Tibial nerve (tissue), 4 donors: ENCODE measurements around the gene LTBP1. TPM values are rescaled to one million over a fixed set of nuclear protein-coding genes. Genes with fewer than 3 reads are reported as not detected.

Source experiments
- DNase-seq, 2 donors: peaks; one replicate each; pipeline ENCODE4 v3.0.0-alpha.2; 2019; ENCODE audit warnings: low spot score in 2 of 2
- H3K27ac ChIP-seq, 4 donors: fragments of 200-600 bp; sonication (generic) in 3 of 4; one replicate each; pipeline ENCODE4 v1.5.1; 2017 to 2019; ENCODE audit warnings: mild to moderate bottlenecking in 1 of 4
- H3K27me3 ChIP-seq, 2 donors: fragments of 200-600 bp; sonication (generic) in 1 of 2; one replicate each; pipeline versions ENCODE4 v1.5.1 to v1.6.0; 2017 to 2019
- H3K36me3 ChIP-seq, 3 donors: fragments of 200-600 bp; sonication (generic); one replicate each; pipeline ENCODE4 v1.5.1; 2018 to 2019
- H3K4me1 ChIP-seq, 4 donors: fragments of 200-600 bp; sonication (generic) in 3 of 4; one replicate each; pipeline ENCODE4 v1.5.1; 2017 to 2019
- H3K4me3 ChIP-seq, 4 donors: fragments of 200-600 bp; sonication (generic) in 3 of 4; one replicate each; pipeline ENCODE4 v1.5.1; 2017 to 2019; ENCODE audit warnings: mild to moderate bottlenecking in 1 of 4, moderate library complexity in 1 of 4
- H3K9me3 ChIP-seq, 4 donors: fragments of 200-600 bp; sonication (generic) in 3 of 4; one replicate each; pipeline ENCODE4 v1.5.1; 2017 to 2019
- CTCF ChIP-seq, 5 experiments: fragments of 200-600 bp in 3 of 5; fragments of 450-650 bp in 2 of 5; sonication (generic) in 3 of 5; IDR thresholded peaks; one replicate each; pipeline ENCODE4 v1.5.1; 2016 to 2019; ENCODE audit warnings: antibody characterized with exemption in 5 of 5, mild to moderate bottlenecking in 3 of 5, moderate library complexity in 2 of 5
- EP300 ChIP-seq, 2 donors: sonication (generic); formaldehyde crosslinking; IDR thresholded peaks; one replicate each; pipeline ENCODE4 v1.6.1; 2017; ENCODE audit warnings: antibody characterized with exemption in 2 of 2, mild to moderate bottlenecking in 1 of 2
- POLR2A ChIP-seq, 2 donors: fragments of 450-650 bp; IDR thresholded peaks; one replicate each; pipeline ENCODE4 v1.6.1; 2017; ENCODE audit warnings: antibody characterized with exemption in 2 of 2, mild to moderate bottlenecking in 2 of 2, moderate library complexity in 2 of 2
- WGBS, 2 donors: methylation state at CpG; one replicate each; pipeline ENCODE4 v1.1.5; 2018; 5-methylcytosine and 5-hydroxymethylcytosine counted together
- total RNA-seq, 4 donors: library from RNA; depleted of rRNA; stranded (reverse); fragments of >200 nt; gene quantifications; one replicate each; pipeline ENCODE4 v1.1.0, GENCODE V29; 2016

Gene LTBP1
- total RNA-seq, 4 donors from 2014 or later = 29.4 to 89.8 (median 50.6) TPM

DNA sequence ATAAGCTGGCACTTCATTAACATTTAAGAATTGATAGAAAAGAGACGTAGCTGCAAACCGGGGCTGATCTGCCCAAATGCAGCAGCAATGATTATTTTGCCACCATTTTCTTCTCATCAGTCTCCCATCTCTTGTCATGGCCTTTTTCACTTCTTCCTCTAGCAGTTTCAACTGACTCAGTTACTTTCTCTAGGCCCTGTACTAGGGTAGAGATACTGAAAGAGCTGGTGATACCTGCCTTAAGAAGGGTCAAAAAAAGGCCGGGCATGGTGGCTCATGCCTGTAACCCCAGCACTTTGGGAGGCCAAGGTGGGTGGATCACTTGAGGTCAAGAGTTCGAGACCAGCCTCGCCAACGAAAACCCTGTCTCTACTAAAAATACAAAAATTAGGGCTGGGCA lies 127.4 kb downstream of the LTBP1 start:
- Histone ChIP-seq H3K4me3 (no peak overlapping the region), H3K27ac (no peak overlapping the region)

DNA sequence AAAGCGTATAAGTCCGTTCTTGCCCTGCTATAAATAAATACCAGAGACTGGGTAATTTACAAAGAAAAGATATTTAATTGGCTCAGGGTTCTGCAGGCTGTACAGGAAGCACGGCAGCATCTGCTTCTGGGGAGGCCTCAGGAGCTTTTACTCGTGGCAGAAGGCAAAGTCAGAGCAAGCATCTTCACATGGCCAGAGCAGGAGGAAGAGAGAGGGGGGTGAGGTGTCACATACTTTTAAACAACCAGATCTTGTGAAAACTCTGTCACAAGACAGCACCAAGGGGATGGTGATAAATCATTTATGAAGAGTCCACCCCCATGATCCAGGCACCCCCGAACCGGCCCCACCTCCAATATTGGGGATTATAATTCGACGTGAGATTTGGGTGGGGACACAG lies 130.6 kb downstream of the LTBP1 start:
- H3K9me3 ChIP-seq = no peaks in the 10 kb centered on the region
- H3K27me3 ChIP-seq = no peaks in the 10 kb centered on the region
- no peak overlapping the region for H3K27ac ChIP-seq
- TF ChIP-seq POLR2A (IDR thresholded peaks at IDR 0.05) (no peak), EP300 (IDR thresholded peaks at IDR 0.05) (no peak), CTCF (IDR thresholded peaks at IDR 0.05) (no peak)
- no peaks in the 10 kb centered on the region for H3K36me3 ChIP-seq
- WGBS, 2 donors = 73 to 79% methylated on average over 8 of the region's 8 CpGs
- H3K4me1 ChIP-seq = no peaks in the 10 kb centered on the region
- H3K4me3 ChIP-seq = no peak overlapping the region
- no peak for DNase-seq

More for the DNA sequence above, 127.4 kb downstream of the LTBP1 start:
- no peaks in the 10 kb centered on the region for H3K36me3 ChIP-seq
- H3K27me3 ChIP-seq = no peaks in the 10 kb centered on the region
- DNase-seq = no peak
- no peaks in the 10 kb centered on the region for H3K9me3 ChIP-seq
- TF ChIP-seq EP300 (IDR thresholded peaks at IDR 0.05) = no peak
- TF ChIP-seq POLR2A (IDR thresholded peaks at IDR 0.05) = no peak
- no peak for TF ChIP-seq CTCF (IDR thresholded peaks at IDR 0.05)
- no peaks in the 10 kb centered on the region for H3K4me1 ChIP-seq
- 93 to 95% methylated on average over 6 of the region's 6 CpGs for WGBS, 2 donors

- H3K27ac ChIP-seq = no peak overlapping the region
- no peak for TF ChIP-seq POLR2A (IDR thresholded peaks at IDR 0.05)
- TF ChIP-seq EP300 (IDR thresholded peaks at IDR 0.05) = no peak
- no peak for TF ChIP-seq CTCF (IDR thresholded peaks at IDR 0.05)
These were observed 131.1 kb downstream of the LTBP1 start for GRCh38 chr2:33077844-33078243.

GRCh38 chr2:33081691-33082090 lies 134.9 kb downstream of the LTBP1 start:
- Histone ChIP-seq H3K36me3 (no peaks in the 10 kb centered on the region), H3K9me3 (no peaks in the 10 kb centered on the region), H3K27me3 (no peaks in the 10 kb centered on the region), H3K4me1 (peaks cover 0 to 27% (median 11%) of the 10 kb centered on the region in 4 donors), H3K27ac (no peak overlapping the region), H3K4me3 (no peak overlapping the region)
- WGBS, 2 donors = 75 to 83% methylated on average over 7 of the region's 7 CpGs
- no peak for DNase-seq
- TF ChIP-seq EP300 (IDR thresholded peaks at IDR 0.05) (no peak), CTCF (IDR thresholded peaks at IDR 0.05) (no peak)

More at GRCh38 chr2:33077844-33078243, 131.1 kb downstream of the LTBP1 start:
- H3K36me3 ChIP-seq = no peaks in the 10 kb centered on the region
- no peaks in the 10 kb centered on the region for H3K27me3 ChIP-seq
- H3K4me1 ChIP-seq = no peaks in the 10 kb centered on the region
- no peak overlapping the region for H3K4me3 ChIP-seq
- 62 to 78% methylated on average over 4 of the region's 4 CpGs for WGBS, 2 donors
- DNase-seq = no peak
- H3K9me3 ChIP-seq = no peaks in the 10 kb centered on the region

DNA sequence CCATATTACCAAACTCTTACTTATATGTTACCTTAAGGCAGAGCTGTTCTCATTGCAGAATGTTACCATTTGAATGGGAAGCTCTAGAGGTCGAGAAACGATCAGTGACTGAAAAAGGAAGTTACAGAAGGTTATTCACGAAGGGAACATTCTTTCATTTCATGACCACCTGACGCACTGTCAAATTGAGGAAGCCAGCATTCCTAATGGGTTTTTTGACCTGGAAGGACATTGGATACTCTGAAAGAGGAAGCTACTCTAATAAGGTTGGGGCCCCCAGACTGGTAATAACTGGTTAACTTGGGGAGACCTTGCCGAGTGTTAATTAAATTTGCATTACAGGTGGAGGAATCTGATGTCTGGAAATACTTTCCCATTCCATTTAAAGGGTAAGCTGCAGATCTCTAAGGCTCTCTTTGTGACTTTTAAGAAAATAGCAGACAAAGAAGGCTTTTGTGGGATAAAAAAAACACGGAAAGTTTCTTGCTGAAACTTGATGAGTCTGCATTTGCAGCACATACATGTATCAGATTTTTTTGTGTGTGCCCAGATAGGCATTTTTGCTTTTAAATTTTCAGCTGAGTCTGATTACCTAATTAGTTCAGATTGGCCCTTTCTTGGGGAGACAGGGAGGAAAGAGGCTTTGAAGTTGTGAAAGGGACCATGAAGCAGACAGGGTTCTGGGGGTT lies 137.1 kb downstream of the LTBP1 start:
- no peaks in the 10 kb centered on the region for H3K9me3 ChIP-seq
- 38 to 45% methylated on average over 6 of the region's 6 CpGs for WGBS, 2 donors
- peaks cover 0 to 28% (median 11%) of the 10 kb centered on the region in 4 donors for H3K4me1 ChIP-seq
- no peaks in the 10 kb centered on the region for H3K36me3 ChIP-seq
- no peak overlapping the region for H3K4me3 ChIP-seq
- TF ChIP-seq EP300 (IDR thresholded peaks at IDR 0.05) (no peak), POLR2A (IDR thresholded peaks at IDR 0.05) (no peak), CTCF (IDR thresholded peaks at IDR 0.05) (no peak)
- no peak for DNase-seq
- H3K27ac ChIP-seq = no peak overlapping the region
- H3K27me3 ChIP-seq = no peaks in the 10 kb centered on the region
